H1 (cell line): ENCODE data around the gene ANKFY1. TPM values are rescaled to one million over a fixed set of nuclear protein-coding genes. Genes with fewer than 3 reads are reported as not detected.

ENCODE experiments used
- CTCF ChIA-PET: fragments of 300-600 bp; sonication (Branson Sonifier 250); formaldehyde crosslinking; loops from one replicate; lab custom pipeline; 2021; ENCODE audit not compliant: partially characterized antibody; lab: Charles Lee
- POLR2A ChIA-PET: fragments of 300-600 bp; sonication (Branson Sonifier 250); formaldehyde crosslinking; loops from one replicate; lab custom pipeline; 2021; ENCODE audit warnings: inconsistent platforms; ENCODE audit not compliant: partially characterized antibody; lab: Charles Lee
- DNase-seq, 2 experiments: peaks; one replicate each; pipeline versions ENCODE4 v3.0.0 to v3.0.0-alpha.2; 2010 to 2022; ENCODE audit warnings: low spot score in 2 of 2, low read depth in 1 of 2, mixed read lengths in 1 of 2
- FAIRE-seq: peaks from 2 replicates; lab custom pipeline; 2011; peaks lifted over from hg19 to GRCh38; lab: Jason Lieb, UNC
- H2AFZ ChIP-seq: 2 replicates; pipeline ENCODE4 v1.8.1; 2012; ENCODE audit warnings: low read length, inconsistent platforms
- H2AK5ac ChIP-seq: 2 replicates; pipeline ENCODE4 v1.6.1; 2013; ENCODE audit warnings: low read depth, low read length
- H2BK120ac ChIP-seq: replicated peaks from 2 replicates; pipeline ENCODE3; 2013; ENCODE audit warnings: low read depth, low read length, inconsistent platforms
- H2BK12ac ChIP-seq: 2 replicates; pipeline ENCODE4 v1.6.1; 2013; ENCODE audit warnings: low read depth, low read length
- H2BK15ac ChIP-seq: 2 replicates; pipeline ENCODE4 v1.6.1; 2013; ENCODE audit warnings: low read length
- H2BK20ac ChIP-seq: 2 replicates; pipeline ENCODE4 v1.6.1; 2013; ENCODE audit warnings: low read length
- H2BK5ac ChIP-seq: 2 replicates; pipeline ENCODE4 v1.6.1; 2013; ENCODE audit warnings: low read depth, low read length
- H3K14ac ChIP-seq: 2 replicates; pipeline ENCODE4 v1.6.1; 2013; ENCODE audit warnings: inconsistent platforms; ENCODE audit not compliant: insufficient read length
- H3K18ac ChIP-seq: 2 replicates; pipeline ENCODE4 v1.6.1; 2013; ENCODE audit warnings: low read length; ENCODE audit errors: extremely low read depth
- H3K23ac ChIP-seq: 2 replicates; pipeline ENCODE4 v1.6.1; 2013; ENCODE audit warnings: inconsistent platforms; ENCODE audit not compliant: insufficient read length
- H3K23me2 ChIP-seq: 2 replicates; pipeline ENCODE4 v1.6.1; 2013; ENCODE audit warnings: low read depth, low read length
- H3K27ac ChIP-seq: 2 replicates; pipeline ENCODE4 v1.6.1; 2011; ENCODE audit warnings: low read depth, low read length, inconsistent platforms
- H3K27me3 ChIP-seq, 4 experiments: replicated peaks in 1 of 4; 1 replicate in 1 of 4; 2 replicates in 3 of 4; pipeline versions ENCODE4 v1.6.1 to v1.8.1; 2011 to 2013; ENCODE audit warnings: low read length in 3 of 4, mild to moderate bottlenecking in 3 of 4, inconsistent platforms in 2 of 4, mixed read lengths in 2 of 4, moderate library complexity in 1 of 4; ENCODE audit not compliant: control insufficient read depth in 3 of 4, insufficient read depth in 3 of 4; ENCODE audit errors: extremely low read depth in 1 of 4
- H3K36me3 ChIP-seq, 4 experiments: 2 replicates each; pipeline versions ENCODE4 v1.6.1 to v1.8.1; 2011 to 2013; ENCODE audit warnings: mild to moderate bottlenecking in 4 of 4, low read length in 3 of 4, moderate library complexity in 2 of 4, control low read depth in 1 of 4, inconsistent platforms in 1 of 4; ENCODE audit not compliant: insufficient read depth in 4 of 4, control insufficient read depth in 2 of 4
- H3K4ac ChIP-seq: replicated peaks from 2 replicates; pipeline ENCODE3; 2013; ENCODE audit warnings: low read length, low read depth, mixed read lengths, inconsistent platforms; ENCODE audit not compliant: insufficient read length
- H3K4me1 ChIP-seq, 4 experiments: replicated peaks in 1 of 4; 1 replicate in 1 of 4; 2 replicates in 3 of 4; pipeline versions ENCODE4 v1.6.1 to v1.8.1; 2011 to 2013; ENCODE audit warnings: low read length in 3 of 4, inconsistent platforms in 2 of 4, mixed read lengths in 1 of 4; ENCODE audit not compliant: insufficient read depth in 4 of 4, control insufficient read depth in 3 of 4
- H3K4me2 ChIP-seq, 2 experiments: 2 replicates each; pipeline versions ENCODE4 v1.6.1 to v1.8.1; 2011 to 2013; ENCODE audit warnings: low read depth in 2 of 2, low read length in 2 of 2, control low read depth in 1 of 2, inconsistent platforms in 1 of 2, mild to moderate bottlenecking in 1 of 2; ENCODE audit not compliant: insufficient read depth in 1 of 2
- H3K4me3 ChIP-seq, 4 experiments: fragments of 200-600, 300-600 bp in 1 of 4; sonication (generic), shearing (Covaris generic), sonication (Bioruptor Twin) in 1 of 4; 2 replicates each; pipeline versions ENCODE4 v1.5.1 to v1.8.1; 2011 to 2016; ENCODE audit warnings: low read length in 4 of 4, low read depth in 3 of 4, control low read depth in 2 of 4, inconsistent platforms in 2 of 4, mild to moderate bottlenecking in 2 of 4, mixed read lengths in 1 of 4, moderate library complexity in 1 of 4; ENCODE audit not compliant: insufficient read depth in 2 of 4; ENCODE audit errors: extremely low read depth in 1 of 4
- H3K56ac ChIP-seq: replicated peaks from 2 replicates; pipeline ENCODE3; 2013; ENCODE audit warnings: low read depth, mild to moderate bottlenecking, mixed read lengths, low read length, inconsistent platforms; ENCODE audit not compliant: insufficient read length
- H3K79me1 ChIP-seq: 2 replicates; pipeline ENCODE4 v1.6.1; 2013; ENCODE audit warnings: low read depth, low read length, control low read depth
- H3K79me2 ChIP-seq, 2 experiments: 2 replicates each; pipeline versions ENCODE4 v1.6.1 to v1.8.1; 2012 to 2013; ENCODE audit warnings: low read length in 2 of 2, mild to moderate bottlenecking in 2 of 2, inconsistent platforms in 1 of 2; ENCODE audit not compliant: insufficient read depth in 2 of 2, control insufficient read depth in 1 of 2
- H3K9ac ChIP-seq, 4 experiments: replicated peaks in 1 of 4; 1 replicate in 1 of 4; 2 replicates in 3 of 4; pipeline versions ENCODE4 v1.6.1 to v1.8.1; 2011 to 2013; ENCODE audit warnings: low read depth in 3 of 4, low read length in 3 of 4, control low read depth in 2 of 4, mild to moderate bottlenecking in 2 of 4, moderate library complexity in 2 of 4, inconsistent platforms in 1 of 4; ENCODE audit errors: extremely low read depth in 1 of 4
- H3K9me3 ChIP-seq, 2 experiments: 2 replicates each; pipeline versions ENCODE4 v1.6.1 to v1.8.1; 2012 to 2013; ENCODE audit warnings: mild to moderate bottlenecking in 2 of 2, moderate library complexity in 2 of 2, control low read depth in 1 of 2, inconsistent platforms in 1 of 2, low read depth in 1 of 2, low read length in 1 of 2, mixed read lengths in 1 of 2; ENCODE audit not compliant: insufficient read depth in 2 of 2
- H4K20me1 ChIP-seq, 2 experiments: replicated peaks in 1 of 2; 2 replicates each; pipeline versions ENCODE3 to v1.8.1; 2011 to 2013; ENCODE audit warnings: inconsistent platforms in 2 of 2, low read length in 2 of 2, mild to moderate bottlenecking in 1 of 2; ENCODE audit not compliant: insufficient read depth in 2 of 2, control insufficient read depth in 1 of 2
- H4K5ac ChIP-seq: 2 replicates; pipeline ENCODE4 v1.6.1; 2013; ENCODE audit warnings: low read length, low read depth, mixed read lengths, inconsistent platforms; ENCODE audit not compliant: insufficient read length
- H4K8ac ChIP-seq: 2 replicates; pipeline ENCODE4 v1.8.0; 2013; ENCODE audit warnings: mild to moderate bottlenecking, moderate library complexity, low read length, inconsistent platforms; ENCODE audit not compliant: insufficient read depth; ENCODE audit errors: extremely low read depth
- H4K91ac ChIP-seq: replicated peaks from 2 replicates; pipeline ENCODE3; 2013; ENCODE audit warnings: low read length, mixed read lengths, inconsistent platforms; ENCODE audit not compliant: insufficient read length
- BRCA1 ChIP-seq: IDR thresholded peaks from 2 replicates; pipeline ENCODE4 v1.6.1; 2012; ENCODE audit warnings: low read depth, low read length, improper control_type of control experiment
- CTBP2 ChIP-seq: IDR thresholded peaks from 2 replicates; pipeline ENCODE4 v1.7.0; 2011; ENCODE audit warnings: borderline replicate concordance, mild to moderate bottlenecking, moderate library complexity, mixed read lengths, low read length; ENCODE audit not compliant: insufficient read depth, insufficient read length
- EP300 ChIP-seq, 2 experiments: IDR thresholded peaks; 1 replicate in 1 of 2; 2 replicates in 1 of 2; pipeline ENCODE4 v1.6.1; 2011 to 2012; ENCODE audit warnings: low read depth in 2 of 2, low read length in 2 of 2, mild to moderate bottlenecking in 2 of 2, borderline replicate concordance in 1 of 2, inconsistent platforms in 1 of 2, moderate library complexity in 1 of 2
- GABPA ChIP-seq: IDR thresholded peaks from 2 replicates; pipeline ENCODE4 v1.6.1; 2011; ENCODE audit warnings: mild to moderate bottlenecking, low read length, moderate library complexity, borderline replicate concordance; ENCODE audit not compliant: insufficient read depth
- GTF2F1 ChIP-seq: IDR thresholded peaks from 2 replicates; pipeline ENCODE4 v1.6.1; 2012; ENCODE audit warnings: low read depth, low read length, improper control_type of control experiment, borderline replicate concordance
- KDM1A ChIP-seq: fragments of 200-600, 300-600 bp; sonication (generic); IDR thresholded peaks from 2 replicates; pipeline ENCODE4 v1.7.1; 2016; ENCODE audit warnings: mild to moderate bottlenecking, low read length, borderline replicate concordance
- MAFK ChIP-seq: IDR thresholded peaks from 2 replicates; pipeline ENCODE4 v1.6.1; 2012; ENCODE audit warnings: low read depth, mild to moderate bottlenecking, improper control_type of control experiment, low read length
- PHF8 ChIP-seq: fragments of 200-600 bp; sonication (generic); conservative IDR thresholded peaks from 2 replicates; pipeline ENCODE4 v1.7.1; 2012; ENCODE audit warnings: low read depth, mild to moderate bottlenecking, inconsistent platforms, low read length, moderate library complexity
- SP2 ChIP-seq: IDR thresholded peaks from 2 replicates; pipeline ENCODE4 v1.6.1; 2012; ENCODE audit warnings: mild to moderate bottlenecking, low read length, inconsistent platforms
- SUZ12 ChIP-seq: fragments of 200-600 bp; sonication (generic); IDR thresholded peaks from 2 replicates; pipeline ENCODE4 v1.6.1; 2012; ENCODE audit warnings: mild to moderate bottlenecking, inconsistent platforms, low read length, moderate library complexity, mixed read lengths
- YY1 ChIP-seq: IDR thresholded peaks from 2 replicates; pipeline ENCODE4 v1.6.1; 2011; ENCODE audit warnings: low read depth, mild to moderate bottlenecking, low read length
- WGBS, 2 experiments: shearing (Covaris generic) in 1 of 2; methylation state at CpG; one replicate each; pipeline versions ENCODE4 v1.1.6 to v1.1.7; 2013 to 2015; ENCODE audit warnings: low lambda C conversion rate in 2 of 2, mixed read lengths in 2 of 2, inconsistent platforms in 1 of 2, low coverage in 1 of 2, missing lambda C conversion rate in 1 of 2; ENCODE audit not compliant: insufficient replicate concordance in 2 of 2, insufficient coverage in 1 of 2, insufficient read length in 1 of 2; ENCODE audit errors: extremely low coverage in 1 of 2, missing lambda C conversion rate in 1 of 2; 5-methylcytosine and 5-hydroxymethylcytosine counted together
- polyA plus RNA-seq, 7 experiments: library from polyadenylated mRNA; depleted of rRNA in 3 of 7; stranded (reverse) in 5 of 7; unstranded in 2 of 7; fragments of >200 nt in 5 of 7; fragments of 200-250 nt in 2 of 7; gene quantifications; 1 replicate in 5 of 7; 2 replicates in 1 of 7; 4 replicates in 1 of 7; pipeline versions ENCODE4 v1.2.1 to v1.2.3, GENCODE V29; 2011 to 2013; ENCODE audit warnings: missing spikeins in 2 of 7, mixed read lengths in 2 of 7
- total RNA-seq: library from RNA; stranded (reverse); fragmentation: NEBNext Ultra II Directional; extraction: Animal tissue kit (Norgen Biotek cat#: 25700); gene quantifications from 2 replicates; pipeline ENCODE4 v1.2.1, GENCODE V29; 2021
- TF ChIP-seq, protein P1 (sequence below): IDR thresholded peaks from 2 replicates; pipeline ENCODE4 v1.6.1; 2011; ENCODE audit warnings: low read length, improper control_type of control experiment

Gene ANKFY1
- total and polyA plus RNA-seq, 2 of the 8 experiments (the other 6 are each of a cell fraction or from before 2014, with no cell fraction given), result 28.3 to 45.3 TPM

DNA sequence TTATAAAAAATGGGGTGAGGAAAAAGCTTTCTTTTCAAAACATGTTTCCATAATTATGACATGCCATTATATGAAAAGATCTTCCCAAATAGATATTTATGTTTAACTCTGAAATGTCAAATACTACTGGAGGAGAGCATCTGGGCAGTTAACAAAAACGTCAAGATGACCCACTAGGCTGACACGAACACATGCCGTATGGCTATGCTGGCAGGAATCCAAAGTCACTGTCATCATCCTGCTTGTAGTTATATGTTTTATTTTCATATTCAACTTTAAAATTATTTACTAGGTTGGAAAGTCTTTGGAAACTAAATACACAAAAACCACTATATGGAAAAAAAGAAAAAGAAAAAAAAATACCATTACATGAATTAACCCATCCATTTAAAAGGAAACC is 27.3 kb downstream of the ANKFY1 start:
- Histone ChIP-seq H3K23me2 (no peaks in the 10 kb centered on the region), H3K18ac (no peak overlapping the region), H3K56ac (no peak overlapping the region), H2BK12ac (no peak overlapping the region), H3K4me1 (no peaks in the 10 kb centered on the region), H2BK20ac (no peak overlapping the region), H3K4me2 (no peak overlapping the region), H3K79me2 (no peaks in the 10 kb centered on the region), H3K27ac (no peak overlapping the region), H2BK15ac (no peak overlapping the region), H3K4me3 (no peak overlapping the region), H2AFZ (no peak overlapping the region), H4K20me1 (no peaks in the 10 kb centered on the region), H4K8ac (no peak overlapping the region; the same call in 1 of the 2 replicates), H3K9me3 (no peaks in the 10 kb centered on the region), H2AK5ac (no peak overlapping the region), H2BK120ac (no peak overlapping the region), H2BK5ac (no peak overlapping the region), H3K36me3 (peaks cover 2 to 57% (median 27%) of the 10 kb centered on the region in 4 experiments; a peak in 6 of 8 replicates), H3K27me3 (no peaks in the 10 kb centered on the region), H3K4ac (no peak overlapping the region), H3K9ac (no peak overlapping the region), H3K79me1 (no peaks in the 10 kb centered on the region; the same call in 1 of the 2 replicates), H3K23ac (no peak overlapping the region), H3K14ac (no peak overlapping the region), H4K5ac (no peak overlapping the region), H4K91ac (no peak overlapping the region)
- no peak for FAIRE-seq
- CTCF ChIA-PET, result interaction anchor here (1.1 to 1.3 kb wide), 2 partner anchors 13 to 20 kb away, joined by 3 to 9 read pairs; no protein-coding TSS in a partner anchor
- WGBS, 2 experiments, result 97% methylated on average over 3 of the region's 3 CpGs; no CpG with 5 or more reads in 1 of the 2 experiments
- POLR2A ChIA-PET, result no interaction called here
- no peak for DNase-seq
- TF ChIP-seq KDM1A, result no peak
- TF ChIP-seq MAFK, result no peak
- TF ChIP-seq SUZ12, result no peak
- TF ChIP-seq, protein P1, sequence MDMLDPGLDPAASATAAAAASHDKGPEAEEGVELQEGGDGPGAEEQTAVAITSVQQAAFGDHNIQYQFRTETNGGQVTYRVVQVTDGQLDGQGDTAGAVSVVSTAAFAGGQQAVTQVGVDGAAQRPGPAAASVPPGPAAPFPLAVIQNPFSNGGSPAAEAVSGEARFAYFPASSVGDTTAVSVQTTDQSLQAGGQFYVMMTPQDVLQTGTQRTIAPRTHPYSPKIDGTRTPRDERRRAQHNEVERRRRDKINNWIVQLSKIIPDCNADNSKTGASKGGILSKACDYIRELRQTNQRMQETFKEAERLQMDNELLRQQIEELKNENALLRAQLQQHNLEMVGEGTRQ, result no peak
- TF ChIP-seq EP300 (IDR thresholded peaks at IDR 0.05; ENCODE audit: borderline replicate concordance in 1 of 2, low read depth in 2 of 2, low read length in 2 of 2), result no peak
- no peak for TF ChIP-seq BRCA1
- no peak for TF ChIP-seq GABPA
- TF ChIP-seq PHF8, result no peak
- no peak for TF ChIP-seq YY1
- TF ChIP-seq CTBP2, result no peak
- no peak for TF ChIP-seq GTF2F1
- no peak for TF ChIP-seq SP2
